Skeletal muscle tissue (tissue), 1 donor: ENCODE measurements around the gene MS4A13. TPM values are rescaled to one million over a fixed set of nuclear protein-coding genes. Genes with fewer than 3 reads are reported as not detected.

Experiments used
- total RNA-seq: library from RNA; depleted of rRNA; stranded (reverse); fragments of >200 nt; gene quantifications from one replicate; pipeline ENCODE4 v1.2.3, GENCODE V29; 2014

Gene MS4A13
- total RNA-seq, 1 donor from 2014 or later: not detected

Other genes starting within 250 kb of the MS4A13 start
- gene MS4A4A, start 234.7 kb upstream of the MS4A13 start, total RNA-seq: 11.5 TPM
- not detected for gene MS4A6E, start 188.1 kb upstream of the MS4A13 start, total RNA-seq
- gene MS4A7, start 136.9 kb upstream of the MS4A13 start, total RNA-seq: 5.2 TPM
- under 0.01 TPM for gene MS4A14, start 118.9 kb upstream of the MS4A13 start, total RNA-seq
- gene MS4A5, start 85.8 kb upstream of the MS4A13 start, total RNA-seq: not detected
- 1.6 TPM for gene MS4A1, start 59.5 kb upstream of the MS4A13 start, total RNA-seq
- gene MS4A12, start 22.6 kb upstream of the MS4A13 start, total RNA-seq: not detected
- gene MS4A8, start 184.2 kb downstream of the MS4A13 start, total RNA-seq: 3.7 TPM
- not detected for gene MS4A18, start 209.3 kb downstream of the MS4A13 start, total RNA-seq
- gene MS4A15, start 241.5 kb downstream of the MS4A13 start, total RNA-seq: not detected